GM15510 (cell line): ENCODE data around the gene ZNF169.
"Not testable (repeated sequence)": the region's sequence is repeated elsewhere in the genome, so short reads cannot be mapped to it uniquely, and the experiment has no call there.

Experiments
- POLR2A ChIP-seq: IDR thresholded peaks from 3 replicates; pipeline ENCODE4 v1.6.1; 2011; ENCODE audit warnings: borderline replicate concordance; ENCODE audit not compliant: insufficient read length; ENCODE audit errors: extremely low read depth

ZNF169 gene

GRCh38 chr9:94280409-94280989, 21.4 kb downstream of the ZNF169 start:
- no peak for TF ChIP-seq POLR2A

GRCh38 chr9:94281101-94281500, 22.0 kb downstream of the ZNF169 start:
- TF ChIP-seq POLR2A: no peak

DNA sequence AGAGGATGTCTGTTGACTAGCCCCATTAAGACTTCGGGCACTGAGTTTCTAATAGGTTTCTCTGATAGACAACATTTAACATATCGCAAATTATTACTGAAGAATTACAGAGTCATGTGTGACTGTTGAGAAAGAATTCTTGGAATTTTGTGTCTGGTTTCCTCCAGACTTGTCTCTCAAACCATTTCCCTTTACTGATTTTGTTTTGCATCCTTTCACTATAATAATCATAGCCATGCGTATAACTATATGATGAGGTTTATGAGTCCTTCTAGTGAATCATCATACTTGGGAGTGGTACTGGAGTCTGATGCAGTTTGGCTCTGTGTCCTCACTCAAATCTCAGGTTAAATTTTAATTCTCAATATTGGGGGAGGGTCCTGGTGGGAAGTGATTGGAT, 27.0 kb downstream of the ZNF169 start:
- no peak for TF ChIP-seq POLR2A

DNA sequence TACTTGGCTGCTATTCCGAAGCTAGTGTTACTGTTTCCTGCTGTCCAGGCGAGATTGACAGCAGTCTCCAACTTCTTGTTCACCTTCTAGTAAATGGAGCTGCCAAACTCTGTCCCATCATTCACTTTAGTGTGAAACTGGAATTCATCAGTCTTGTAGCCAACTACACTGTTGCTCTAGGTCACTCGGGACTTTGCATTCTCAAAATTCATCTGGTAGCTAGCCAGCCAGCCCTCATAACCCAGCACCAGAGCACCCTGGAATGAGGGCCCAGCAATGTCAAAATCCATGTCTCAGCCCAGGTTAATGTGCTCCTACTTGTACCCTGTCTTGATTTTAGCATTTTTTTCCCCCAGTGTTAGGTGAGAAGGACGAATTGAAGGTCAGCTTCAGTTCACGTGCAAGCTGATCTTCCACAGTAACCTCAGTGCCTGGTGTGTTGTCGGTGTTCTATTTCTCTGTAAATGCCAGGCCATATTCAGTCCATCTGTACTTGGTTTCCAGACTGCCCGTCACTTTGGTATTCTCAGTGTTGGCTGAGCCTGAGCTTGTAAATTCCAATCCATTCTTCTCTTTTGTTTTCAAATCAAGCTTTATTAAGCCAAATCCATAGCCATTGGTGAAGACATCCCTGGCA, 28.9 kb downstream of the ZNF169 start:
- TF ChIP-seq POLR2A: no peak

DNA sequence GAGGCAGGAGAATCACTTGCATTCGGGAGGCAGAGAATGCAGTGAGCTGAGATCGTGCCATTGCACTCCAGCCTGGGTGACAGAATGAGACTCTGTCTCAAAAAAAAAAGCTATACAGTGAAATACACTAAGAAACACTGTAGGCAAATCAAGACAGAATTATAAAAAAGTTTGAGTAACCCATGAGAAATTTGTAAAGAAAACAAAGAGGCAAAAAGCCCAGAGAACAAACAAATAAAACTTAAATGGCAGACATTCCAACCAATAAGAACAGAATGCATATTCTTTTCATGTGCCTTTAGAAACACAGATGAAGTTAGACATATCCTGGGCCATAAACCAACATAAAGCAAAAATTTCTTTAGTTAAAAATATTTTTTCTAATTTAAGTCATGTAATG, 30.6 kb downstream of the ZNF169 start:
- no peak for TF ChIP-seq POLR2A

DNA sequence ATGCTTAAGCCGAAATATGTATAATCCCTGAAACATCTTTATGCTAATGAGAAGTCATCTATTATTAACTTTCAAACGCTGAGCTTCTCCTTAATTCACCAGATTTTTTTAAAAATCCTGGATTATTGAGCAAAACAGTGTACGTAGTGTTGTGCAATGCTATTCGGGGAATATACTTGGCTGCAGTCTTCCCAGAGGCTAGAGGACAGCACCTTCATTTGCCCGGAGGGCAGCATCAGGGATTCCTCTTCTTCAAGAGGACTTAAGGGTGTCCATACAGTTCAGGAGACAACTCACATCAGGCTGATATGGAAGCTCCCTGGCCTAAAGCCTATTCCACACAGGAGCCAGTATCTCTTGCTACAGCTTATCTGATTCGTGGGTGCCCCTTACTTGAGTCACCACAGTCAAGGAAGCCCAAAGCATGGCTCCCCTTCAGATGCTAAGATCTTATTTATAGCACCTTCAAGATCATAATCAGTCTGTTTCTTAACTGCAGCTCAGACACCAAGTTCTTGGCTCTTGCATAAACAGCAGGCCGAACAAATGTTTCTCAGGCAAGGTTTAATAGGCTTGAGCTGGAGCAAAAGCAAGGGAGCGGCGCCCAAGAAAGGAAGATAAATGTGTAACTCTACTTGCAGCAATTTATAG, 40.0 kb downstream of the ZNF169 start:
- TF ChIP-seq POLR2A: no peak

DNA sequence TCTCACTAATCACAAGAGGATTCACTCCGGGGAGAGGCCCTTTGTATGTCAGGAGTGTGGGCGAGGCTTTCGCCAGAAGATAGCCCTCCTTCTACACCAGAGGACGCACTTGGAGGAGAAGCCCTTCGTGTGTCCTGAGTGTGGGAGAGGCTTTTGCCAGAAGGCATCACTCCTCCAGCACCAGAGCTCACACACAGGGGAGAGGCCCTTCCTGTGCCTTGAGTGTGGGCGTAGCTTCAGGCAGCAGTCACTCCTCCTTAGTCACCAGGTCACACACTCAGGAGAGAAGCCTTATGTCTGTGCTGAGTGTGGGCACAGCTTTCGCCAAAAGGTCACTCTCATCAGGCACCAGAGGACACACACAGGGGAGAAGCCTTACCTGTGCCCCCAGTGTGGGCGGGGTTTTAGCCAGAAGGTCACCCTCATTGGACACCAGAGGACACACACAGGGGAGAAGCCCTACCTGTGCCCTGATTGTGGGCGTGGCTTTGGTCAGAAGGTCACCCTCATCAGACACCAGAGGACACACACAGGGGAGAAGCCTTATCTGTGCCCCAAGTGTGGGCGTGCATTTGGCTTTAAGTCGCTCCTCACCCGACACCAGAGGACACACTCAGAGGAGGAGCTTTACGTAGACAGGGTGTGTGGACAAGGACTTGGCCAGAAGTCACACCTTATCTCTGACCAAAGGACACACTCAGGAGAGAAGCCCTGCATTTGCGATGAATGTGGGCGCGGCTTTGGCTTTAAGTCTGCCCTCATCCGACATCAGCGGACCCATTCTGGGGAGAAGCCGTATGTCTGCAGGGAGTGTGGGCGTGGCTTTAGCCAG, 41.6 kb downstream of the ZNF169 start:
- no peak for TF ChIP-seq POLR2A

- no peak for TF ChIP-seq POLR2A
Observed at GRCh38 chr9:94301583-94301982, 42.5 kb downstream of the ZNF169 start.

- no peak for TF ChIP-seq POLR2A
Observed at GRCh38 chr9:94302426-94302825, 43.3 kb downstream of the ZNF169 start.

DNA sequence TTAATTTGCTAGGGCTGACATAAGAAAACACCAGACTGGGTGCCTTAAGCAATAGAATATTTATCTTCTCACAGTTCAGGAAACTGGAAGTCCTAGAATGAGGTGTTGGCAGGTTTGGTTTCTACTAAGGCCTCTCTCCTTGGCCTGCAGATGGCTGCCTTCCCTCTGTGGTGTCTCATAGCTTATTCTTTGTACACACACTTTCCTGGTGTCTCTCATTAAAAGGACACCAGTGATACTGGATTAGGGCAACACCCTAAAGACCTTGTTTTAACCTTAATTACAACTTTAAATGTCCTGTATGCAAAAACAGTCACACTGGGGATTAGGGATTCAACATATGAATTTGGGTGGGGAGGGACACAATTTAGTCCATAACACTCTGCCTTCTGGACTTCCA, 44.2 kb downstream of the ZNF169 start:
- no peak for TF ChIP-seq POLR2A

DNA sequence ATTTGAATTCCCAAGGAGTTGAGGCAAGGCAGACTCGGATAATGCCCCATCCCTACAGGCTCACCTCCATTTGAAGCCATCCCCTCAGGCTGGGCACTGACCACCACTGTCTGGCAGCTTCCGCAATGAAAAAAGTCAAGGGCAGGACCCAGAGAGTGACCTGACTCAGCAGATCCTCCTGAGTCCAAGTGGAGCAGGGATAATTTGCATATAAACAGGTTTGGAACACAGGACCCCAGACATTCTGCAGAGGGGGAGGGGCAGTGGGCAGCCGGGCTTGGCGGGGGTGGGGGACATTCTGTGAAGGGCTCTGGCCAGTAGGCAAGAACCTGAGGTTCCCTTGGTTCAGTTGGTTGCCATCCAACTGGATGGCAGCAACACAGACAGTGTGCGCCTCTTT, 69.4 kb downstream of the ZNF169 start, which contains the start of gene NUTM2F:
NUTM2F (minus strand) TSS at position 101 of the 400 bp plus-strand sequence; CDS start at position 80, 21 bp downstream.
- TF ChIP-seq POLR2A: not testable (repeated sequence)
